ENCODE results near the gene CCSER2. TPM values are rescaled to one million over a fixed set of nuclear protein-coding genes. Genes with fewer than 3 reads are reported as not detected.

The CCSER2 gene
- total RNA-seq, 1 donor from 2014 or later, result 54.5 TPM

DNA sequence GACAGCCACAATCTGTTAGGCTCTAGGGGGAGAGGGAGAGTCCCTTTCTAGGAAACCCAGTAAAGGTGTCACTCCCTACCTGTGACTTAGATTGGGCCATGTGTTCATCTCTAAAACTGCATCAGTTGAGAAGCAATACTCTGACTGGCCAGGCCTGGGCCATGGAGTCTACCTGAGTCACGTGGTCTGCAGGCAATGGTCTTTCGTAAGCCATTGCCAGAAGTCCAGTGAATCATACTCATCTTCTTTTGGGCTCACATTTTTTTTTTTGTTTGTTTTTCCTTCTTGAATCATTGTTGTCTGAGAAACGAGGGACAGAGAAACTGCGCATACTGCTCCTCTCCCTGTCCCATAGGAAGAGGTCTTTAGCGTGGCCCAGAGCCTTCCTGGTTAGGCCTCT lies 215.6 kb downstream of the CCSER2 start:
- no peak for DNase-seq (ENCODE audit: low spot score)

DNA sequence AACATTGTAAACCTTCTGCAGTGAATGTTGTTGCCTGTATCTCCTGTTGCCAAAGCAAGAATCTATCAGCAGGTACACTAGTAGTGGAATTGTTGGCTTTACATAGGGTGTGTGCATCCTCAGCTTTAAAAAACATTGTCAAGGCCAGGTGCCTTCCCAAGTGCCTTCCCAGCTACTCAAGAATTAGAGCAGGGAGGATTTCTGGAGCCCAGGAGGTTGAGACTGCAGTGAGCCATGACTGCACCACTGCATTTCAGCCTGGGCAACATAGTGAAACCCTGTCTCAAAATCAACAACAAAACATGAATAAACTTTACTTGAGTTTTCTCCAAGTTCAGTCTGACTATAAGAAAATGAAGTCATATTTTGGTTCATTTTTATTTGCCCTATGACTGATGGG lies 217.3 kb downstream of the CCSER2 start:
- no peak for DNase-seq (ENCODE audit: low spot score)

DNA sequence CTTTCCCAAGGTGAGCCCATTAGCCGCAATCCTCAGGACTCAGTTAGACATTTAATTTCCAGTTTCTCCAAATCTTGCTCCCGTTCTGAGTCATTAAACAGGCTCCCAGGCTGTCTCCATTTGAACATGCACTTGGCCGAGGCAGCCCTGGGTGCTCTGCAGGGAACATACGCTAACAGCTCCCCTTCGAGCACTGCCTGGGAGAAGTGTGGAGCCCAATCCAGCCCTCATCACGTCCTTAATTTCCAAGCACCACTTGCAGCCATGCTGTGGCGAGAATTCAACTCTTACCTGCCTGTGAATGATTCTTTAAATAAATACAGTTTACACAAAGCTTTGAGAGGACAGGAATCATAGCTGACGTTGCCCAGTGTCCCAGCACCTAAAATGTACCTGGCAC lies 218.2 kb downstream of the CCSER2 start:
- DNase-seq (ENCODE audit: low spot score), result no peak

DNA sequence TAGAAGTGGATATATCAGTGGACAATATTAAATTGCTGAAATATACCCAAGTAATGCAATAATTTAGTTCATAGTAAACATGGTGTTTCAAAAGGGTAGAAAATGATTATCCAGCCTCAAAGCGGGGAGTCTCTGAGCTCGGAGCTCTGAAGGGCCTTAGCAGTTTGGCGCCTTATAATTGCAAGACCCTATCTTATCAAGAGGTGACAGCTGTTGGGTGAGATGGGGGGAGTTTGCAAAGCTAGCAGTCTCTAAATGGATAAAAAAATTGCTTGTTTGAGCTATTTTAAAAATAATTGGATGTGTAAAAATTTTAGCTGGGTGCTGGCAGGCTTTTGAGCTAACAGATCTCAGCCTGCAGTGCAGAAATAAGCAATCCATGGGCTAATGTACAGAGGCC lies 219.2 kb downstream of the CCSER2 start:
- no peak for DNase-seq (ENCODE audit: low spot score)

DNA sequence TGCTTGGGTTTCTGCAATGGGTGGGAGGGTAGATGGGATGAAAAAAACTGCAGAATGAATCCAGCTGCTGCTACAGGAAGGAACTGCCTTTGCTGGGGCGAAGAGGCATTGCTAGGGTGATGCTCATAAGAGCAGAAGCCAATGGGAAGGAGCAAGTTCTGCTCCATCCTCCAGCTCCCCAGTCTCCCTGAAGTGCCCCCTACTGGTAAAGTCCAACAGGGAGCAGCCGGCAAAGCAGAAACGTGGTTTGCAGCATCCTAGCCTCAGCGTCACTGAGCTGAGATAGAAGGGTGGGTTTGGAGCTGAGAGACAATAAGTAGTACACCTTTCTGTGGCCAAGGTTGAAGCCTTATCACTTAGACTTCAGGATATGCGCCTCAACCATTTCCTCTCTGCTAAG lies 220.5 kb downstream of the CCSER2 start:
- DNase-seq (ENCODE audit: low spot score), result no peak

DNA sequence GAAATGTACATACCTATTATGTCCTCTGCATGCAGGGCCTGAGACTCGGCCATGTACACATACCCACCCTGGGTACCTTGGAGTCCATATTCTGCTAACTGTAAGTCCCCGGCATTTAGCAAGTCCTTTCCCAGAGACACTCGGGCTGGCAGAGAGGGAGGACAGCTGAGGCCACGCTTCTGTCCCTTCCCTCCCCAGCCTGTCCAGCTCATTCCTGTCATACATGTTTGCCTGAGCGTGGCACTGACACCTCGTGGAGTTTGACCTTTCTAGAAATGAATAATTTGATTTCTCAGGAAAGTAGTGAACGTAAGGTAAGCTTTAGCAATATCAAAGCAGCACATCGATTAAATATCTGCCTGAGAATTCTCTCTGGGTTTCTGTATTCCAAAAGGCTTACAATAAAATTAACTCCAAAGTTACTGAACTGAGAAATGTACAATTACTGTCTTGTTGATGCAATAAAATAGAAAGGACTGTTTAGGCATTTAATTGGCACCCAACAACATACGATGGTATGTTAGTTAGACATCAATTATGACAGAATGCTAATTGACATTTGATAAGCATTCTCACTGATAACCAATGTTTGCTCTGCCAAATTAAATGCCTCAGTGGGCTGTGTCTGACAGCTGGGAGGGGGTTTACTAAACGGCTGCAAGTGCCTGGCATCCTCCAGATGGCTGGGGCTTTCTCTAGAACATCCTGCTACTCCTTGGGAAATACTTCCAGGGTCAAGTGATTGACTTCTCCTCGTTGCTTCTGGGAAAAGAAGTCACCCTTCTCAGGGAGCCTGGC lies 221.2 kb downstream of the CCSER2 start:
- DNase-seq (ENCODE audit: low spot score), result no peak

DNA sequence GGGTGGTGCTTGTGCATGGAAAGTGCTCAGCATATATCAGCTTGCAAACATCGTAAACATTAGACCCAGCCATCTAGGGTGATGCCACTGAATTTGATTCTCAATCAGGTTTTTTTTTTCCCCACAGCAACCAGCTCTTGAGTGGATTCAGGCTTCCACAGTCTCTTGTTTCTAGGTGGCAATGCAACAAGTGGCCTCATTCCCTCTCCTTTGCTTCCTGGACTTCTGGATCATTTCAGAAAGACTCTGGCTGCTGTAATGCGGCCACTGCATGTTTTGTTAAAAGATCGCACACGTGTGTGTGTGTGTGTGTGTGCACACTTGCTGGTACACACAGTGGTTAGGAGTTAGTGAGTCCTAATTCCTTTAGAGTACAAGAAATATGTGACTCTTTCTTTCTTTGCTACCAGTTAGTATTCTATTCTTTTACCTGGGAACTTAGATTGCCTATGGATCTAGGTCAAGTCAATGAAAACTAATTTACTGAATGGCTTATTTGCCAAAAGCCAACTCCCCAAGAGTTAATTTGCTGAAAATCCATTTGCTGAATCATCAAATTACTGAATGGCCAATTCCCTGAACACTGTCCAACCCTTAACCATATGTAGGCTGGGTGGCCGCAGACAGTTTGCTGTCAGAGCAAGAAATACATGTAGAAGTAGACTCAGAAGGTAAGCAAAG lies 222.5 kb downstream of the CCSER2 start:
- no peak for DNase-seq (ENCODE audit: low spot score)

DNA sequence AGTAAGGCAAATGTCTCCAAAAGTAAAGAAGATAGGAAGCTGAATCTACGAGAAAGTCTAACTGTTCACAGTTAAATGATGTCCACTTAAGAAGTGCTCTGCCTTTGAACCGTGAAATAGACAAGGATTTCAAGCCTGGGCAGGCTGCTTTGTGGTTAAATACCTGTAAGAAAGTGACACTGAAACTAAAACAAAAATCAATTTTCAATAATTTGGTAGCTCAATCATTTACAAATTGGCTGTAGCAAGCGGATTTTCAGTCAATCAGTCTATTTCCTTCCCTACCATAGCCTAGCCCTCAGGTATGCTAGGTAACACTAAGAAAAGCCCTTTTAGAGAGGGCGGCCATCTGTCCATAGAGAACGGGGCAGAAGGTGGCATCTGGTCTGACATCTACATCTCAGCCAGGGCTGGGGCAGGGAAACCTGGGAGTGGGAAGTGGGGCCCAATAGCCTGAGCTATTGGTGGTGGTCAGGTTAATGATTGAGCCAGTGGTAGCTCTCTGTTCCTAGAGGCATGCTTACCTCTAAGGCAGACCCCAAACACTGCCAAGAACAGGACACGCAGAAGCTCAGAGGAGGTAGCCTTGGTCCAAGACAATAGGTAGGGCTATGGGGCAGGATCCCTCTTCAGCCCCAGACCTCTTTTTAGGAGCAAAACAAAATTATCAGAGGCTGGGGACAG lies 223.2 kb downstream of the CCSER2 start:
- DNase-seq (ENCODE audit: low spot score), result no peak

DNA sequence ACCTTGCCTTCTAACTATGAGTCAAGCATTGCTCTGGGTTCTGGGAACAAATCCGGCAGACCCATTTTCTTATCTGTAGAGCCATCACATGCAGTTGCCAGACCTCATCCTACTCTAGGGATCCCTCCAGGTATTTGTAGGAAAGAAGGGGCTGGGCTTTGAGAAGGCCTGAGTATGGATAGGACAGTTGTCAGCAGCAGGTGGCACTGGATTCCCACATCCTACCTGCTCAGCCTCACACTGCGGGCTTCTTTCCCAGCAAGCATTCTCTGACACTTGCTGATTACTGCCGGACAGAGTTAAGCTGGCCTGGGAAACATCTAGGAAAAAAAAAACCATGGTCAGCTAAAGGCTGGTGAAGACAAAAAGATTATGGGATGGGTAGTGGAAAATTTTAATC lies 224.1 kb downstream of the CCSER2 start:
- DNase-seq (ENCODE audit: low spot score), result no peak

DNA sequence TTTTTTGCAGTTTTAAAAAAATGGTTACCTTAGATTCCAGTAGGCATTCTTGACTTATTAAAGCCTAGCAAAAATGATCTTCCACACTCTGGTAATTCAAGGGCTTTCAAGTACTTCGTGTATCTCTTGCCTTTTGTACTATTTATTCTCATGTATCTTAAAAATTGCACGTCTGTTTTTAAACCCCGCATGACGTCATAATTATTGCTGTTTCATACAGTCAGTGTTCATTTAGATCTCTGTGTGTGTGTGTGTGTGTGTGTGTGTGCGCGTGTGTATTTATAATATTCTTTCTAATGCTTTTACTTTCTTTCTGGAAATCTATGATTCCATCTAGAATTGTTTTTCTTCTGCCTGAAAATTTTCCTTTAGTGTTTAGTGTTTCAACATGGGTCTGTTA lies 234.2 kb downstream of the CCSER2 start:
- DNase-seq (ENCODE audit: low spot score), result no peak

DNA sequence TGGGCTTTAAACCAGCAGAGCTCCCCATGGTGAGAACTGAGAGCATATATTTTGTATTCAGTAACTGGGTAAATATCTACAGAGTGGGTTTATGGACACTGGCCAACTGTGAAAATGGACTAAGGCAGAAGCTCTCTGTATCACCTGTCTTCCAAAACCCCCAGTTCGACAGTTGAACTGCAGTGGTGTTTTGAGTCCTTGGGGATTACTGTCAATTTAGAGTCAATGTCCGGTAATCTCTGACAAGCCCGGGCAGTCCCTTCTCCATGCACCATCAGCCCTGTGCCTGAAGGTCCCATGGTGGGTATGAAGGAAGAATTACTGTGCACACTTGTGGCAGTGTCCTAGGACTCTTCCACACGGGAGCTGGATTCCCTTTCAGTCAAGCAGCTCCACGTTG lies 235.0 kb downstream of the CCSER2 start:
- DNase-seq (ENCODE audit: low spot score), result no peak

DNA sequence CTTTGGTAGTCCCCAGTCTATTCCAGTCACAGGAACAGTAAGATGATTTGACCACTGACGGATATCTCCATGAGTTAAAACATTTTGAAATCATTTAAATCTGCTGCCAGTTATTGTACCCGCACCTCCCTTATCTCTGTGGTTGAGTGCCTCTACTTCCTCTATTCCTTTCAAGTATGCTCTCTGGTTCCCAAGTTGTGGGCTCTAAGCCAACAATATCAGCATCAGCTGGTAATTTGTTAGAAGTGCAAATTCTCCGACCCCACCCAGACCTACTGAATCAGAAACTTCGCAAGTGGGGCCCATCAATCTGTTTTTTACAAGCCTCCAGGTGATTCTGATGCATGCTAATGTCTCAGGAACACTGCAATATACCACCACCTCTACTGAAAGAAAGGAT lies 235.5 kb downstream of the CCSER2 start:
- DNase-seq (ENCODE audit: low spot score), result no peak

DNA sequence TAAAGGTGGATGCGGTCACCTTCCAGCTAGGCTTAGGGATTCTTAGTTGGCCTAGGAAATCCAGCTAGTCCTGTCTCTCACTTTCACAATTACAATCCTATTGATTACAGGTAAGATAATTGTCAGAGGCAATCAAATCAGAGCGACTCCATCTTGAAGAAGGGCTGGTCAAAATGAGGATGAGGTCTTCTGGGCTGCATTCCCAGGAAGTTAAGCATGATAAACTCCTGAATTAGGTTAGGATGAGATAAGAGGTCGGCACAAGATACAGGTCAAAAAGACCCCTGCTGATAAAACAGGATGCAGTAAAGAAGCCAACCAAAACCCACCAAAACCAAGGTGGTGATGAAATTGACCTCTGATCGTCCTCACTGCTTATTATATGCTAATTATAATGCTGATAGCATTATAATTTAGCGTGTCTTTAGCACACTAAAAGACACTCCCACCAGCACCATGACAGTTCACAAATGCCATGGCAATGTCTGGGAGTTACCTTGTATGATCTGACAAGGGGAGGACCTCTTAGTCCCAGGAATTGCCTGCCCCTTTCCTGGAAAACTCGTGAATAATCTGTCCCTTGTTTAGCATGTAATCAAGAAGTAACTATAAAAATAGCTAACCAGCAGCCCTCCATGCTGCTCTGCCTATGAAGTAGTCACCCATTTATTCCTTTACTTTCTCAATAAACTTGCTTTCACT lies 237.6 kb downstream of the CCSER2 start:
- DNase-seq (ENCODE audit: low spot score), result no peak

DNA sequence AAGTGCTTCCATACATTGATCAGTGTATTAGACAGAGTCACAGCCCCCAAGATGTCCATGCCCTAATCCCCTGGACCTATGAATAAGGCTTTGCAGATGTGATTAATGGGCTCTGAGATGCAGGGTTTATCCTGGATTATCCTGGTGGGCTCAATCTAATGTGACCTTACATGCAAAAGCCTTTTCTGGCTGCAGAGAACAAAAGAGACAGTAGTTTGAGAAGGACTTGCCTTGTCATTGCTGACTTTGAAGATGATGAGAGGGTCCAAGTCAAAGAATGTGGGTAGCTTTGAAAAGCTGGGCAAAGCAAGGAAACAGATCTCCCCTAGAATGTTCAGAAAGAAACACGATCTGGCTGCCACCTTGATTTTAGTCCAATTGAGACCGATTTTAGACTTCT lies 238.7 kb downstream of the CCSER2 start:
- DNase-seq (ENCODE audit: low spot score), result no peak

Other genes starting within 250 kb of the CCSER2 start
- 129 TPM for gene GHITM, start 189.1 kb upstream of the CCSER2 start, total RNA-seq
- gene GPR15LG, start 154.8 kb upstream of the CCSER2 start, total RNA-seq, result 0.32 TPM
- 0.66 TPM for gene CDHR1, start 134.1 kb upstream of the CCSER2 start, total RNA-seq
- not detected for gene LRIT2, start 103.0 kb upstream of the CCSER2 start, total RNA-seq
- not detected for gene LRIT1, start 87.0 kb upstream of the CCSER2 start, total RNA-seq
- not detected for gene RGR, start 83.5 kb upstream of the CCSER2 start, total RNA-seq